CD14-positive monocyte (primary cell): ENCODE data around the gene FNIP2. TPM values are rescaled to one million over a fixed set of nuclear protein-coding genes. Genes with fewer than 3 reads are reported as not detected.
"Not testable (repeated sequence)": the region's sequence is repeated elsewhere in the genome, so short reads cannot be mapped to it uniquely, and the experiment has no call there.

Experiments
- DNase-seq, 3 donors: peaks; one replicate each; pipeline ENCODE4 v3.0.0-alpha.2; 2011 to 2022
- H2AFZ ChIP-seq: 2 replicates; pipeline ENCODE4 v1.6.0; 2012; ENCODE audit warnings: mild to moderate bottlenecking, low read depth, low read length, inconsistent platforms; ENCODE audit not compliant: insufficient read depth, poor library complexity, severe bottlenecking
- H3K27ac ChIP-seq, 2 donors: 1 replicate in 1 of 2; 2 replicates in 1 of 2; pipeline ENCODE4 v1.5.1; 2012 to 2013; ENCODE audit warnings: low read length in 2 of 2, control low read depth in 1 of 2, inconsistent platforms in 1 of 2, low read depth in 1 of 2, mild to moderate bottlenecking in 1 of 2
- H3K27me3 ChIP-seq, 2 donors: one replicate each; pipeline versions ENCODE4 v1.6.0 to v1.6.1; 2011 to 2013; ENCODE audit warnings: low read length in 2 of 2; ENCODE audit not compliant: control insufficient read depth in 2 of 2, insufficient read depth in 2 of 2
- H3K36me3 ChIP-seq, 2 donors: replicated peaks in 1 of 2; 1 replicate in 1 of 2; 2 replicates in 1 of 2; pipeline versions ENCODE4 v1.5.1 to v1.6.1; 2012 to 2013; ENCODE audit warnings: low read length in 2 of 2, control low read depth in 1 of 2, inconsistent platforms in 1 of 2, mild to moderate bottlenecking in 1 of 2; ENCODE audit not compliant: insufficient read depth in 2 of 2, control insufficient read depth in 1 of 2
- H3K4me1 ChIP-seq, 2 donors: 1 replicate in 1 of 2; 2 replicates in 1 of 2; pipeline versions ENCODE4 v1.5.1 to v1.6.1; 2012 to 2013; ENCODE audit warnings: low read length in 2 of 2, control low read depth in 1 of 2, inconsistent platforms in 1 of 2, mild to moderate bottlenecking in 1 of 2, moderate library complexity in 1 of 2; ENCODE audit not compliant: insufficient read depth in 2 of 2, control insufficient read depth in 1 of 2
- H3K4me2 ChIP-seq: replicated peaks from 2 replicates; pipeline ENCODE3; 2012; ENCODE audit warnings: low read length, moderate library complexity, mild to moderate bottlenecking; ENCODE audit not compliant: poor library complexity, severe bottlenecking; ENCODE audit errors: extremely low read depth
- H3K4me3 ChIP-seq, 3 experiments: fragments of 200-600 bp in 1 of 3; sonication (generic) in 1 of 3; replicated peaks in 1 of 3; 1 replicate in 2 of 3; 2 replicates in 1 of 3; pipeline ENCODE4 v1.5.1; 2011 to 2013; ENCODE audit warnings: low read length in 3 of 3, mild to moderate bottlenecking in 3 of 3, control low read depth in 2 of 3, low read depth in 2 of 3, inconsistent platforms in 1 of 3, moderate library complexity in 1 of 3
- H3K79me2 ChIP-seq: 2 replicates; pipeline ENCODE4 v1.6.0; 2012; ENCODE audit warnings: mild to moderate bottlenecking, control low read depth, inconsistent platforms, low read length, moderate library complexity; ENCODE audit not compliant: insufficient read depth
- H3K9ac ChIP-seq: 2 replicates; pipeline ENCODE4 v1.6.0; 2017; ENCODE audit warnings: low read length, mild to moderate bottlenecking; ENCODE audit not compliant: insufficient read depth, poor library complexity, severe bottlenecking
- H3K9me3 ChIP-seq, 2 donors: replicated peaks in 1 of 2; 1 replicate in 1 of 2; 2 replicates in 1 of 2; pipeline versions ENCODE4 v1.5.1 to v1.6.1; 2012 to 2013; ENCODE audit warnings: low read length in 2 of 2, control low read depth in 1 of 2; ENCODE audit not compliant: control insufficient read depth in 1 of 2, insufficient read depth in 1 of 2
- H4K20me1 ChIP-seq: 2 replicates; pipeline ENCODE4 v1.6.0; 2012; ENCODE audit warnings: mild to moderate bottlenecking, low read length, control low read depth, moderate library complexity; ENCODE audit not compliant: insufficient read depth
- H3K27ac Mint-ChIP-seq, 7 donors: one replicate each; pipeline ENCODE4 v1.8.0; 2020; ENCODE audit warnings: mild to moderate bottlenecking in 7 of 7, mixed read lengths in 7 of 7, moderate library complexity in 6 of 7, inconsistent platforms in 2 of 7
- H3K27me3 Mint-ChIP-seq, 3 donors: one replicate each; pipeline ENCODE4 v1.8.0; 2021 to 2022; ENCODE audit warnings: low read depth in 3 of 3, mild to moderate bottlenecking in 3 of 3, mixed read lengths in 3 of 3, moderate library complexity in 3 of 3, inconsistent platforms in 1 of 3
- H3K36me3 Mint-ChIP-seq, 2 donors: one replicate each; pipeline ENCODE4 v1.8.0; 2020; ENCODE audit warnings: mixed read lengths in 2 of 2, inconsistent platforms in 1 of 2, mild to moderate bottlenecking in 1 of 2
- H3K4me1 Mint-ChIP-seq: one replicate; pipeline ENCODE4 v1.8.0; 2020; ENCODE audit warnings: mild to moderate bottlenecking, mixed read lengths
- H3K4me3 Mint-ChIP-seq, 2 donors: one replicate each; pipeline ENCODE4 v1.8.0; 2020; ENCODE audit warnings: mild to moderate bottlenecking in 2 of 2, mixed read lengths in 2 of 2, moderate library complexity in 1 of 2
- H3K9me3 Mint-ChIP-seq, 7 donors: one replicate each; pipeline ENCODE4 v1.8.0; 2020 to 2022; ENCODE audit warnings: mixed read lengths in 7 of 7, mild to moderate bottlenecking in 6 of 7, moderate library complexity in 6 of 7, inconsistent platforms in 2 of 7
- WGBS: methylation state at CpG from one replicate; pipeline ENCODE4 v1.1.5; 2013; ENCODE audit warnings: missing lambda C conversion rate; ENCODE audit not compliant: insufficient coverage; 5-methylcytosine and 5-hydroxymethylcytosine counted together
- intact Hi-C, 2 donors: fragments of 100-400 bp; cut with micrococcal nuclease; formaldehyde crosslinking; loops; one replicate each; pipeline versions ENCODE4 v1.15.0 to v1.15.1; 2023
- polyA plus RNA-seq, 3 donors: library from polyadenylated mRNA; depleted of rRNA in 1 of 3; unstranded in 2 of 3; stranded (reverse) in 1 of 3; fragments of 300-500 nt in 2 of 3; fragments of >200 nt in 1 of 3; fragmentation: Illumina TruSeq in 2 of 3; gene quantifications; 1 replicate in 2 of 3; 2 replicates in 1 of 3; pipeline ENCODE4 v1.2.3, GENCODE V29; 2012 to 2021
- TF ChIP-seq, protein P1 (sequence below): fragments of 200-600 bp; IDR thresholded peaks from one replicate; pipeline ENCODE4 v1.8.0; 2022; ENCODE audit warnings: antibody characterized with exemption, mild to moderate bottlenecking

FNIP2 gene
- polyA plus RNA-seq, 3 donors: 3.5 to 7.7 (median 5.7) TPM

DNA sequence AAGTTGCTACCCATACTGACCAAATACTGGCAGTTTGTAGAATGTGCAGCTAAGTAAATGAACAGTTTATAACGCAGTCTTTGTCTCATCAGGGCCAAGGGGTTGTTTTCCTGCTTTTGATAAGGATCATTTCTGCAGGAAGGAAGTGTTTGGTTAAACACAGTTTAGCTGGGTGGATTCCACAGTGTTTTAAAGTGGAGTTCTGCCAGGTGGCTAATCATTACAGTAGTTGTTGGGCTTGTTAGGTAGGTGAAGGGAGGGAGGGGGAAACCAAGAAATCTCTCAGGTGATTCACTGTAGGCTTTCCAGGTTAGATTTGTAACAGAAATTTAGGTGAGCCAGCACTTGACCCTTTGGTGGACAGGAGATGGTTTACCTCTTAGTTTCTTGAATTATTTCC, 58.1 kb downstream of the FNIP2 start:
- no peak for DNase-seq
- no peak overlapping the region for H3K9ac ChIP-seq
- 33% methylated on average over 1 of the region's 1 CpG for WGBS
- peaks cover 2% of the 10 kb centered on the region for H3K4me1 Mint-ChIP-seq
- H3K27ac ChIP-seq: peak overlapping the region in 1 of 2 donors; percentile 1
- peaks cover 0 to under 1% of the 10 kb centered on the region in 2 donors for H3K4me1 ChIP-seq
- no peaks in the 10 kb centered on the region for H3K9me3 ChIP-seq
- no peaks in the 10 kb centered on the region for H3K9me3 Mint-ChIP-seq
- no peaks in the 10 kb centered on the region for H3K27me3 ChIP-seq
- H3K36me3 Mint-ChIP-seq: peaks cover 47 to 57% of the 10 kb centered on the region in 2 donors
- H3K36me3 ChIP-seq: peaks cover 23 to 60% of the 10 kb centered on the region in 2 donors
- peaks cover 28% of the 10 kb centered on the region for H3K79me2 ChIP-seq
- no peaks in the 10 kb centered on the region for H3K27me3 Mint-ChIP-seq
- H3K27ac Mint-ChIP-seq: no peak overlapping the region
- H3K4me3 ChIP-seq: no peak overlapping the region
- H2AFZ ChIP-seq: no peak overlapping the region
- no peaks in the 10 kb centered on the region for H4K20me1 ChIP-seq
- no peak overlapping the region for H3K4me3 Mint-ChIP-seq
- intact Hi-C loops: no loop called here
- TF ChIP-seq, protein P1, sequence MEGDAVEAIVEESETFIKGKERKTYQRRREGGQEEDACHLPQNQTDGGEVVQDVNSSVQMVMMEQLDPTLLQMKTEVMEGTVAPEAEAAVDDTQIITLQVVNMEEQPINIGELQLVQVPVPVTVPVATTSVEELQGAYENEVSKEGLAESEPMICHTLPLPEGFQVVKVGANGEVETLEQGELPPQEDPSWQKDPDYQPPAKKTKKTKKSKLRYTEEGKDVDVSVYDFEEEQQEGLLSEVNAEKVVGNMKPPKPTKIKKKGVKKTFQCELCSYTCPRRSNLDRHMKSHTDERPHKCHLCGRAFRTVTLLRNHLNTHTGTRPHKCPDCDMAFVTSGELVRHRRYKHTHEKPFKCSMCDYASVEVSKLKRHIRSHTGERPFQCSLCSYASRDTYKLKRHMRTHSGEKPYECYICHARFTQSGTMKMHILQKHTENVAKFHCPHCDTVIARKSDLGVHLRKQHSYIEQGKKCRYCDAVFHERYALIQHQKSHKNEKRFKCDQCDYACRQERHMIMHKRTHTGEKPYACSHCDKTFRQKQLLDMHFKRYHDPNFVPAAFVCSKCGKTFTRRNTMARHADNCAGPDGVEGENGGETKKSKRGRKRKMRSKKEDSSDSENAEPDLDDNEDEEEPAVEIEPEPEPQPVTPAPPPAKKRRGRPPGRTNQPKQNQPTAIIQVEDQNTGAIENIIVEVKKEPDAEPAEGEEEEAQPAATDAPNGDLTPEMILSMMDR: no peak
- H3K4me2 ChIP-seq: no peak overlapping the region

DNA sequence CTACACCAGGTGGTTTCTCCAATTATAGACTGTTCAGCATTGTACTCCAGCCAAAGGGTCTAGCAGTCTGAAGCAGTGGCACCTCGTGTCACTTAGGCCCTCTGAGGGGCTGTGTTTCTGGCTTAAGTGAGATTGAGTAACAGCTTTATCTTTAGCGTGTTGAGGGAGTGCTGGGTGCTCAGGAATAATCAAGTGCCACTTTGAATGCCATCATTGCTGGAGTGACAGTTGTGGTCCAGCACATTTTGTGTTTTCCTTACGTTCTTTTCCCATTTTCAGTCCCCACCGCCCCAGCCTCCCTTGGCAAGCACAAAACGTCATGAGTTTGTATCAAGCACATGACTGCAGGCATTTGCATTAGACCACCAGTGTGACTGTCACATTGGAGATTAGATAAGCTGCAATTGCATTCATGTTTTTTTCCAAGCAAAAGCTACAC, 58.7 kb downstream of the FNIP2 start:
- H3K4me3 ChIP-seq: no peak overlapping the region
- no peaks in the 10 kb centered on the region for H3K9me3 ChIP-seq
- H3K4me1 Mint-ChIP-seq: no peaks in the 10 kb centered on the region
- no peak overlapping the region for H3K9ac ChIP-seq
- no peak overlapping the region for H2AFZ ChIP-seq
- peaks cover 21% of the 10 kb centered on the region for H3K79me2 ChIP-seq
- no peak overlapping the region for H3K4me2 ChIP-seq
- H4K20me1 ChIP-seq: no peaks in the 10 kb centered on the region
- peak overlapping the region in 1 of 2 donors; percentile 1 for H3K27ac ChIP-seq
- 81% methylated on average over 2 of the region's 5 CpGs for WGBS
- peak overlapping the region in 3 of 7 donors; percentile 8 to 44 (median 31) for H3K27ac Mint-ChIP-seq
- intact Hi-C loops: no loop called here
- no peak for DNase-seq
- no peaks in the 10 kb centered on the region for H3K27me3 ChIP-seq
- TF ChIP-seq, protein P1: no peak
- H3K27me3 Mint-ChIP-seq: no peaks in the 10 kb centered on the region
- no peaks in the 10 kb centered on the region for H3K9me3 Mint-ChIP-seq
- H3K4me3 Mint-ChIP-seq: no peak overlapping the region
- H3K4me1 ChIP-seq: no peaks in the 10 kb centered on the region
- peaks cover 30 to 67% of the 10 kb centered on the region in 2 donors for H3K36me3 ChIP-seq
- H3K36me3 Mint-ChIP-seq: peaks cover 52 to 63% of the 10 kb centered on the region in 2 donors

DNA sequence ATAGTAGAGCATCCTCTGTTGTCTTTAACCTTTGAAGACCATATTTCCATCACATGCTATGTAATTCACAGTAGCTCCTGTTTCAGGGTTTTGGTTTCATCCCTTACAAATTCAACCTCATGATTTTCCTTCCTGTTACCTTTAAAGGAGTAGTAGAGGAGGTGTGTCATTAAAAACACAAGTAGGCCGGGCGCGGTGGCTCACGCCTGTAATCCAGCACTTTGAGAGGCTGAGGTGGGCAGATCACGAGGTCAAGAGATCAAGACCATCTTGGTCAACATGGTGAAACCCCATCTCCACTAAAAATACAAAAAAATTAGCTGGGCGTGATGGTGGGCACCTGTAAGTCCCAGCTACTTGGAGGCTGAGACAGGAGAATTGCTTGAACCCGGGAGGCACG, 59.3 kb downstream of the FNIP2 start:
- H3K27ac ChIP-seq, H3K4me3 ChIP-seq, intact Hi-C loops, DNase-seq, H3K4me1 ChIP-seq, H3K4me3 Mint-ChIP-seq, H3K27me3 Mint-ChIP-seq, H3K9me3 ChIP-seq, H3K4me1 Mint-ChIP-seq, H3K9ac ChIP-seq, H2AFZ ChIP-seq, H3K9me3 Mint-ChIP-seq, H3K27me3 ChIP-seq, H3K4me2 ChIP-seq, H3K27ac Mint-ChIP-seq, H4K20me1 ChIP-seq: not testable (repeated sequence)
- WGBS: 96% methylated on average over 3 of the region's 8 CpGs
- Histone ChIP-seq H3K36me3 (peaks cover 35 to 73% of the 10 kb centered on the region in 2 donors), H3K79me2 (peaks cover 18% of the 10 kb centered on the region)
- H3K36me3 Mint-ChIP-seq: peaks cover 58 to 68% of the 10 kb centered on the region in 2 donors
